H1 (cell line): Measurements from ENCODE around the gene ZNF367. TPM values are rescaled to one million over a fixed set of nuclear protein-coding genes. Genes with fewer than 3 reads are reported as not detected.

Experiments used
- CTCF ChIA-PET: fragments of 300-600 bp; sonication (Branson Sonifier 250); formaldehyde crosslinking; loops from one replicate; lab custom pipeline; 2021; ENCODE audit not compliant: partially characterized antibody; lab: Charles Lee
- POLR2A ChIA-PET: fragments of 300-600 bp; sonication (Branson Sonifier 250); formaldehyde crosslinking; loops from one replicate; lab custom pipeline; 2021; ENCODE audit warnings: inconsistent platforms; ENCODE audit not compliant: partially characterized antibody; lab: Charles Lee
- DNase-seq, 2 experiments: peaks; one replicate each; pipeline versions ENCODE4 v3.0.0 to v3.0.0-alpha.2; 2010 to 2022; ENCODE audit warnings: low spot score in 2 of 2, low read depth in 1 of 2, mixed read lengths in 1 of 2
- FAIRE-seq: peaks from 2 replicates; lab custom pipeline; 2011; peaks lifted over from hg19 to GRCh38; lab: Jason Lieb, UNC
- H2AFZ ChIP-seq: 2 replicates; pipeline ENCODE4 v1.8.1; 2012; ENCODE audit warnings: low read length, inconsistent platforms
- H2AK5ac ChIP-seq: 2 replicates; pipeline ENCODE4 v1.6.1; 2013; ENCODE audit warnings: low read depth, low read length
- H2BK120ac ChIP-seq: replicated peaks from 2 replicates; pipeline ENCODE3; 2013; ENCODE audit warnings: low read depth, low read length, inconsistent platforms
- H2BK12ac ChIP-seq: 2 replicates; pipeline ENCODE4 v1.6.1; 2013; ENCODE audit warnings: low read depth, low read length
- H2BK15ac ChIP-seq: 2 replicates; pipeline ENCODE4 v1.6.1; 2013; ENCODE audit warnings: low read length
- H2BK20ac ChIP-seq: 2 replicates; pipeline ENCODE4 v1.6.1; 2013; ENCODE audit warnings: low read length
- H2BK5ac ChIP-seq: 2 replicates; pipeline ENCODE4 v1.6.1; 2013; ENCODE audit warnings: low read depth, low read length
- H3K14ac ChIP-seq: 2 replicates; pipeline ENCODE4 v1.6.1; 2013; ENCODE audit warnings: inconsistent platforms; ENCODE audit not compliant: insufficient read length
- H3K18ac ChIP-seq: 2 replicates; pipeline ENCODE4 v1.6.1; 2013; ENCODE audit warnings: low read length; ENCODE audit errors: extremely low read depth
- H3K23ac ChIP-seq: 2 replicates; pipeline ENCODE4 v1.6.1; 2013; ENCODE audit warnings: inconsistent platforms; ENCODE audit not compliant: insufficient read length
- H3K23me2 ChIP-seq: 2 replicates; pipeline ENCODE4 v1.6.1; 2013; ENCODE audit warnings: low read depth, low read length
- H3K27ac ChIP-seq: 2 replicates; pipeline ENCODE4 v1.6.1; 2011; ENCODE audit warnings: low read depth, low read length, inconsistent platforms
- H3K27me3 ChIP-seq, 4 experiments: replicated peaks in 1 of 4; 1 replicate in 1 of 4; 2 replicates in 3 of 4; pipeline versions ENCODE4 v1.6.1 to v1.8.1; 2011 to 2013; ENCODE audit warnings: low read length in 3 of 4, mild to moderate bottlenecking in 3 of 4, inconsistent platforms in 2 of 4, mixed read lengths in 2 of 4, moderate library complexity in 1 of 4; ENCODE audit not compliant: control insufficient read depth in 3 of 4, insufficient read depth in 3 of 4; ENCODE audit errors: extremely low read depth in 1 of 4
- H3K36me3 ChIP-seq, 4 experiments: 2 replicates each; pipeline versions ENCODE4 v1.6.1 to v1.8.1; 2011 to 2013; ENCODE audit warnings: mild to moderate bottlenecking in 4 of 4, low read length in 3 of 4, moderate library complexity in 2 of 4, control low read depth in 1 of 4, inconsistent platforms in 1 of 4; ENCODE audit not compliant: insufficient read depth in 4 of 4, control insufficient read depth in 2 of 4
- H3K4ac ChIP-seq: replicated peaks from 2 replicates; pipeline ENCODE3; 2013; ENCODE audit warnings: low read length, low read depth, mixed read lengths, inconsistent platforms; ENCODE audit not compliant: insufficient read length
- H3K4me1 ChIP-seq, 4 experiments: replicated peaks in 1 of 4; 1 replicate in 1 of 4; 2 replicates in 3 of 4; pipeline versions ENCODE4 v1.6.1 to v1.8.1; 2011 to 2013; ENCODE audit warnings: low read length in 3 of 4, inconsistent platforms in 2 of 4, mixed read lengths in 1 of 4; ENCODE audit not compliant: insufficient read depth in 4 of 4, control insufficient read depth in 3 of 4
- H3K4me2 ChIP-seq, 2 experiments: 2 replicates each; pipeline versions ENCODE4 v1.6.1 to v1.8.1; 2011 to 2013; ENCODE audit warnings: low read depth in 2 of 2, low read length in 2 of 2, control low read depth in 1 of 2, inconsistent platforms in 1 of 2, mild to moderate bottlenecking in 1 of 2; ENCODE audit not compliant: insufficient read depth in 1 of 2
- H3K4me3 ChIP-seq, 4 experiments: fragments of 200-600, 300-600 bp in 1 of 4; sonication (generic), shearing (Covaris generic), sonication (Bioruptor Twin) in 1 of 4; 2 replicates each; pipeline versions ENCODE4 v1.5.1 to v1.8.1; 2011 to 2016; ENCODE audit warnings: low read length in 4 of 4, low read depth in 3 of 4, control low read depth in 2 of 4, inconsistent platforms in 2 of 4, mild to moderate bottlenecking in 2 of 4, mixed read lengths in 1 of 4, moderate library complexity in 1 of 4; ENCODE audit not compliant: insufficient read depth in 2 of 4; ENCODE audit errors: extremely low read depth in 1 of 4
- H3K56ac ChIP-seq: replicated peaks from 2 replicates; pipeline ENCODE3; 2013; ENCODE audit warnings: low read depth, mild to moderate bottlenecking, mixed read lengths, low read length, inconsistent platforms; ENCODE audit not compliant: insufficient read length
- H3K79me1 ChIP-seq: 2 replicates; pipeline ENCODE4 v1.6.1; 2013; ENCODE audit warnings: low read depth, low read length, control low read depth
- H3K79me2 ChIP-seq, 2 experiments: 2 replicates each; pipeline versions ENCODE4 v1.6.1 to v1.8.1; 2012 to 2013; ENCODE audit warnings: low read length in 2 of 2, mild to moderate bottlenecking in 2 of 2, inconsistent platforms in 1 of 2; ENCODE audit not compliant: insufficient read depth in 2 of 2, control insufficient read depth in 1 of 2
- H3K9ac ChIP-seq, 4 experiments: replicated peaks in 1 of 4; 1 replicate in 1 of 4; 2 replicates in 3 of 4; pipeline versions ENCODE4 v1.6.1 to v1.8.1; 2011 to 2013; ENCODE audit warnings: low read depth in 3 of 4, low read length in 3 of 4, control low read depth in 2 of 4, mild to moderate bottlenecking in 2 of 4, moderate library complexity in 2 of 4, inconsistent platforms in 1 of 4; ENCODE audit errors: extremely low read depth in 1 of 4
- H3K9me3 ChIP-seq, 2 experiments: 2 replicates each; pipeline versions ENCODE4 v1.6.1 to v1.8.1; 2012 to 2013; ENCODE audit warnings: mild to moderate bottlenecking in 2 of 2, moderate library complexity in 2 of 2, control low read depth in 1 of 2, inconsistent platforms in 1 of 2, low read depth in 1 of 2, low read length in 1 of 2, mixed read lengths in 1 of 2; ENCODE audit not compliant: insufficient read depth in 2 of 2
- H4K20me1 ChIP-seq, 2 experiments: replicated peaks in 1 of 2; 2 replicates each; pipeline versions ENCODE3 to v1.8.1; 2011 to 2013; ENCODE audit warnings: inconsistent platforms in 2 of 2, low read length in 2 of 2, mild to moderate bottlenecking in 1 of 2; ENCODE audit not compliant: insufficient read depth in 2 of 2, control insufficient read depth in 1 of 2
- H4K5ac ChIP-seq: 2 replicates; pipeline ENCODE4 v1.6.1; 2013; ENCODE audit warnings: low read length, low read depth, mixed read lengths, inconsistent platforms; ENCODE audit not compliant: insufficient read length
- H4K8ac ChIP-seq: 2 replicates; pipeline ENCODE4 v1.8.0; 2013; ENCODE audit warnings: mild to moderate bottlenecking, moderate library complexity, low read length, inconsistent platforms; ENCODE audit not compliant: insufficient read depth; ENCODE audit errors: extremely low read depth
- H4K91ac ChIP-seq: replicated peaks from 2 replicates; pipeline ENCODE3; 2013; ENCODE audit warnings: low read length, mixed read lengths, inconsistent platforms; ENCODE audit not compliant: insufficient read length
- ASH2L ChIP-seq: fragments of 200-600, 300-600 bp; sonication (generic); IDR thresholded peaks from one replicate; pipeline ENCODE4 v1.7.1; 2017; ENCODE audit warnings: low read length
- CEBPB ChIP-seq: IDR thresholded peaks from 2 replicates; pipeline ENCODE4 v1.6.1; 2012; ENCODE audit warnings: low read depth, low read length
- CREB1 ChIP-seq: IDR thresholded peaks from 2 replicates; pipeline ENCODE4 v1.6.1; 2012; ENCODE audit warnings: inconsistent platforms
- CTBP2 ChIP-seq: IDR thresholded peaks from 2 replicates; pipeline ENCODE4 v1.7.0; 2011; ENCODE audit warnings: borderline replicate concordance, mild to moderate bottlenecking, moderate library complexity, mixed read lengths, low read length; ENCODE audit not compliant: insufficient read depth, insufficient read length
- EP300 ChIP-seq, 2 experiments: IDR thresholded peaks; 1 replicate in 1 of 2; 2 replicates in 1 of 2; pipeline ENCODE4 v1.6.1; 2011 to 2012; ENCODE audit warnings: low read depth in 2 of 2, low read length in 2 of 2, mild to moderate bottlenecking in 2 of 2, borderline replicate concordance in 1 of 2, inconsistent platforms in 1 of 2, moderate library complexity in 1 of 2
- FOSL1 ChIP-seq: IDR thresholded peaks from 2 replicates; pipeline ENCODE4 v1.6.1; 2011; ENCODE audit warnings: mild to moderate bottlenecking, low read depth, low read length, moderate library complexity; ENCODE audit not compliant: insufficient read depth
- MAFK ChIP-seq: IDR thresholded peaks from 2 replicates; pipeline ENCODE4 v1.6.1; 2012; ENCODE audit warnings: low read depth, mild to moderate bottlenecking, improper control_type of control experiment, low read length
- NANOG ChIP-seq: IDR thresholded peaks from 2 replicates; pipeline ENCODE4 v1.6.1; 2011; ENCODE audit warnings: low read length, low read depth, mild to moderate bottlenecking, inconsistent platforms; ENCODE audit not compliant: insufficient read depth, poor library complexity, severe bottlenecking
- RFX5 ChIP-seq: IDR thresholded peaks from 2 replicates; pipeline ENCODE4 v1.6.1; 2011; ENCODE audit warnings: low read depth, low read length, improper control_type of control experiment, borderline replicate concordance
- RNF2 ChIP-seq: fragments of 200-900, 300-1000 bp; sonication (generic); IDR thresholded peaks from 2 replicates; pipeline ENCODE4 v1.7.1; 2016; ENCODE audit warnings: borderline replicate concordance, low read depth, mild to moderate bottlenecking, antibody characterized with exemption, low read length; ENCODE audit not compliant: poor library complexity, severe bottlenecking; ENCODE audit errors: missing control alignments
- SRF ChIP-seq: IDR thresholded peaks from 2 replicates; pipeline ENCODE4 v1.6.1; 2011; ENCODE audit warnings: mild to moderate bottlenecking, low read depth, low read length, moderate library complexity
- TAF1 ChIP-seq: IDR thresholded peaks from 2 replicates; pipeline ENCODE4 v1.6.1; 2011; ENCODE audit warnings: mild to moderate bottlenecking, low read depth, low read length
- TCF12 ChIP-seq: IDR thresholded peaks from 2 replicates; pipeline ENCODE4 v1.6.1; 2011; ENCODE audit warnings: low read depth, mild to moderate bottlenecking, low read length
- USF2 ChIP-seq: IDR thresholded peaks from 2 replicates; pipeline ENCODE4 v1.6.1; 2011; ENCODE audit warnings: low read length, improper control_type of control experiment
- polyA plus RNA-seq, 7 experiments: library from polyadenylated mRNA; depleted of rRNA in 3 of 7; stranded (reverse) in 5 of 7; unstranded in 2 of 7; fragments of >200 nt in 5 of 7; fragments of 200-250 nt in 2 of 7; gene quantifications; 1 replicate in 5 of 7; 2 replicates in 1 of 7; 4 replicates in 1 of 7; pipeline versions ENCODE4 v1.2.1 to v1.2.3, GENCODE V29; 2011 to 2013; ENCODE audit warnings: missing spikeins in 2 of 7, mixed read lengths in 2 of 7
- total RNA-seq: library from RNA; stranded (reverse); fragmentation: NEBNext Ultra II Directional; extraction: Animal tissue kit (Norgen Biotek cat#: 25700); gene quantifications from 2 replicates; pipeline ENCODE4 v1.2.1, GENCODE V29; 2021

The ZNF367 gene
- total and polyA plus RNA-seq, 2 of the 8 experiments (the other 6 are each of a cell fraction or from before 2014, with no cell fraction given), result 2.2 to 8.2 TPM

GRCh38 chr9:96460882-96461281, 42.7 kb upstream of the ZNF367 start:
- Histone ChIP-seq H3K9ac (no peak overlapping the region), H3K18ac (no peak overlapping the region; the same call in 1 of the 2 replicates), H2BK15ac (no peak overlapping the region), H2BK12ac (no peak overlapping the region), H3K4ac (no peak overlapping the region), H3K9me3 (no peaks in the 10 kb centered on the region), H3K14ac (no peak overlapping the region), H3K4me1 (peaks cover 4 to 9% (median 8%) of the 10 kb centered on the region in 4 experiments; a peak in 5 of 7 replicates), H3K4me3 (no peak overlapping the region), H2AFZ (no peak overlapping the region), H3K27ac (no peak overlapping the region), H3K4me2 (no peak overlapping the region), H3K23me2 (no peaks in the 10 kb centered on the region), H2BK5ac (no peak overlapping the region), H3K79me2 (no peaks in the 10 kb centered on the region; a peak in 1 of 4 replicates), H4K91ac (no peak overlapping the region), H4K5ac (no peak overlapping the region), H3K36me3 (peaks cover 0 to 13% (median 2%) of the 10 kb centered on the region in 4 experiments; a peak in 5 of 8 replicates), H4K20me1 (peaks cover 0 to 1% of the 10 kb centered on the region in 2 experiments), H4K8ac (no peak overlapping the region), H3K27me3 (no peaks in the 10 kb centered on the region), H2BK120ac (no peak overlapping the region), H2BK20ac (no peak overlapping the region; the same call in 1 of the 2 replicates), H2AK5ac (no peak overlapping the region), H3K23ac (no peak overlapping the region), H3K56ac (no peak overlapping the region), H3K79me1 (no peaks in the 10 kb centered on the region)
- POLR2A ChIA-PET, result interaction anchor here (0.6 kb wide), 1 partner anchor 37 kb away, joined by 3 read pairs; no protein-coding TSS in a partner anchor
- TF ChIP-seq FOSL1 (no peak), MAFK (no peak), SRF (no peak), ASH2L (no peak), EP300 (IDR thresholded peaks at IDR 0.05; ENCODE audit: borderline replicate concordance in 1 of 2, low read depth in 2 of 2, low read length in 2 of 2) (no peak), CREB1 (no peak), CEBPB (no peak), TAF1 (no peak), CTBP2 (no peak), TCF12 (no peak), RFX5 (no peak), NANOG (no peak), RNF2 (no peak), USF2 (no peak)
- CTCF ChIA-PET, result interaction anchor here (1.6 kb wide), 1 partner anchor 9 kb away, joined by 7 read pairs; no protein-coding TSS in a partner anchor
- FAIRE-seq, result no peak
- DNase-seq, result no peak
